Stomach (tissue), 9 donors: ENCODE data around the gene WDR93. TPM values are rescaled to one million over a fixed set of nuclear protein-coding genes. Genes with fewer than 3 reads are reported as not detected.
A peak's percentile ranks its signal among the peaks of the same experiment; 100 is the strongest.

Experiments
- DNase-seq, 2 donors: peaks; one replicate each; pipeline versions ENCODE4 v3.0.0 to v3.0.0-alpha.2; 2013 to 2019
- H3K27ac ChIP-seq, 5 donors: fragments of 200-600 bp in 4 of 5; sonication (generic) in 4 of 5; one replicate each; pipeline ENCODE4 v1.5.1; 2013 to 2019; ENCODE audit warnings: mild to moderate bottlenecking in 1 of 5, moderate library complexity in 1 of 5
- H3K27me3 ChIP-seq, 3 donors: fragments of 200-600 bp; sonication (generic); one replicate each; pipeline ENCODE4 v1.5.1; 2017 to 2019; ENCODE audit warnings: mixed run types in 1 of 3
- H3K36me3 ChIP-seq, 4 donors: fragments of 200-600 bp; sonication (generic); 1 replicate in 3 of 4; 2 replicates in 1 of 4; pipeline ENCODE4 v1.5.1; 2016 to 2019
- H3K4me1 ChIP-seq, 4 donors: fragments of 200-600 bp; sonication (generic); one replicate each; pipeline ENCODE4 v1.5.1; 2016 to 2019
- H3K4me3 ChIP-seq, 4 donors: fragments of 200-600 bp; sonication (generic) in 3 of 4; one replicate each; pipeline ENCODE4 v1.5.1; 2016 to 2019; ENCODE audit warnings: mild to moderate bottlenecking in 1 of 4
- H3K9me3 ChIP-seq, 4 donors: fragments of 200-600 bp; sonication (generic); one replicate each; pipeline ENCODE4 v1.5.1; 2016 to 2019
- CTCF ChIP-seq, 7 experiments: fragments of 450-650 bp in 4 of 7; fragments of 200-600 bp in 3 of 7; sonication (generic) in 3 of 7; IDR thresholded peaks; one replicate each; pipeline ENCODE4 v1.5.1; 2016 to 2019; ENCODE audit warnings: antibody characterized with exemption in 7 of 7, control low read depth in 2 of 7, mild to moderate bottlenecking in 1 of 7
- EP300 ChIP-seq: sonication (generic); formaldehyde crosslinking; IDR thresholded peaks from one replicate; pipeline ENCODE4 v1.6.1; 2017; ENCODE audit warnings: antibody characterized with exemption
- POLR2A ChIP-seq, 4 donors: fragments of 450-650 bp; IDR thresholded peaks; one replicate each; pipeline ENCODE4 v1.6.1; 2016; ENCODE audit warnings: antibody characterized with exemption in 4 of 4, control low read depth in 2 of 4, mild to moderate bottlenecking in 1 of 4, moderate library complexity in 1 of 4
- POLR2AphosphoS5 ChIP-seq, 3 donors: sonication (generic); formaldehyde crosslinking; IDR thresholded peaks; one replicate each; pipeline ENCODE4 v1.6.1; 2016; ENCODE audit warnings: antibody characterized with exemption in 3 of 3
- WGBS, 5 donors: extraction: QIAGEN DNeasy Blood & Tissue Kit in 3 of 5; methylation state at CpG; one replicate each; pipeline versions ENCODE4 v1.1.5 to v1.1.7; 2013 to 2018; 5-methylcytosine and 5-hydroxymethylcytosine counted together
- intact Hi-C: fragments of 100-400 bp; cut with DNase I; formaldehyde crosslinking; loops from one replicate; pipeline ENCODE4 v1.15.1; 2023; ENCODE audit warnings: low total_unique reads
- polyA plus RNA-seq, 3 donors: library from polyadenylated mRNA; stranded (reverse); fragments of 200-250 nt; gene quantifications; one replicate each; pipeline ENCODE4 v1.2.3, GENCODE V29; 2013
- total RNA-seq, 5 donors: library from RNA; depleted of rRNA; stranded (reverse); fragments of >200 nt; gene quantifications; one replicate each; pipeline versions ENCODE4 v1.1.0 to v1.2.3, GENCODE V29; 2014 to 2016
- donor health status: healthy with polysubstance abuse.
- donor health status: Bipolar disorder and iron deficiency.
- donor health status: healthy.

The WDR93 gene
- total and polyA plus RNA-seq, 8 donors: 0.10 TPM; not detected in 7

DNA sequence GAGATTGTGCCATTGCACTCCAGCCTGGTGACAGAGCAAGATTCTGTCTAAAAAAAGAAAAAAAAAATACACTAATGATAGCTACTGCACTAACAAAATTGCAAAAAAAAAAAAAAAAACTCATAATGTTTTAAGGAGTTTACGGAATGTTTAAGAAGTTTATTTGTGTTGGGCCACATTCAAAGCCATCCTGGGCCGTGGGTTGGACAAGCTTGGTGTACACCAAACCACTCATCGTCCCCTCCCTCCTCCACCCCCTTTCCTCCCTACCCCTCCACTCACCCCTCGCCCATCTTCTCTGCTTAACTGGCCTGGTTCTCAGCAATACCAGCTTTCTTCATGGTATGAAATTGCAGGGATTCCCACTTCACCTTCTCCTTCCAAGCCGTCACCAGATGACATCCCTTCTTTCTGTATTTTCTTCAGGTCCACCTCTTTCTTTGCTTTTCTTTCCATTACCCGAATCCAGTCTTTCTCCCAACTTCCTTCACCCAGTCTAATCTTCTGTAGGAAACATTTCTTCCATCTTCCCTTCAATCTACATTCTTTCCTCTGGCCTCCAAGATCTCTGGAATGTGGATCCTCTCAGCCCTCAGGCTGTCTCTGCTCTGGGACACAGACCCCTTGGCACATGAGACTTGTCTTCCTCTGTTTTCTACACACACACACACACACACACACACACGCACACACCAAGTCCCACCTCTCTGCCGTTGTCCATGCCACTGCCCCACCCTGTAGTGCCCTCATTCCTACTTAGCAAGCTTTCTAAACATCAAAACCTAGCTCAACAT is 63.9 kb downstream of the WDR93 start:
- Histone ChIP-seq H3K36me3 (no peaks in the 10 kb centered on the region), H3K27ac (no peak overlapping the region), H3K27me3 (peaks cover 0 to 23% (median 7%) of the 10 kb centered on the region in 3 donors), H3K4me1 (peaks cover 15 to 38% (median 28%) of the 10 kb centered on the region in 4 donors), H3K9me3 (no peaks in the 10 kb centered on the region), H3K4me3 (no peak overlapping the region)
- intact Hi-C loops: no loop called here
- WGBS, 5 donors: 66 to 77% (median 72%) methylated on average over 8 of the region's 8 CpGs
- TF ChIP-seq CTCF (IDR thresholded peaks at IDR 0.05): no peak
- TF ChIP-seq POLR2AphosphoS5 (IDR thresholded peaks at IDR 0.05): no peak
- no peak for TF ChIP-seq POLR2A (IDR thresholded peaks at IDR 0.05)
- TF ChIP-seq EP300: no peak
- DNase-seq: no peak

- no peaks in the 10 kb centered on the region for H3K9me3 ChIP-seq
Observed at GRCh38 chr15:89755701-89756100, 65.1 kb downstream of the WDR93 start.

DNA sequence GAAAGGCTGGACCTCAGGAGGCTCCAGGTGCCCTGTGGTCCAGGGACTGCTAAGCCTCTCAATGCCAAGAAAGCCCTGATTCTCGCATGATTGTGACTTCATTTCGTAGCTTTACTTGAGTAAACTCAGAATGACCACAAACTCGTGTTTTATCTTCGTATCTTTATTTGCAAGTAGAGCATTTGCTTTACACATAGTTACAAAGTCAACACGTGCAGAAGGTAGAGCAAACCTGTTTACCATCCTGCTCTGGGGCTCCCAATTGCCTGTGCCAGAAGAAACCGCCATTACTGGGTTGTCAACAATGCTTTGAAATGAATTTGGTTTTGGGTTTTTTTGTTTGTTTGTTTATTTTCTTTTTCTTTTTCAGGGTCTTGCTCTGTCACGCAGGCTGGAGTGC is 66.3 kb downstream of the WDR93 start:
- H3K4me1 ChIP-seq: peaks cover 0 to 31% (median 24%) of the 10 kb centered on the region in 4 donors
- intact Hi-C loops: no loop called here
- H3K27me3 ChIP-seq: peaks cover 0 to 13% (median 0%) of the 10 kb centered on the region in 3 donors
- H3K27ac ChIP-seq: peak overlapping the region in 3 of 5 donors; percentile 26 to 60 (median 32)
- H3K9me3 ChIP-seq: no peaks in the 10 kb centered on the region
- peak; percentile 60 to 88 for DNase-seq
- no peaks in the 10 kb centered on the region for H3K36me3 ChIP-seq
- TF ChIP-seq POLR2AphosphoS5 (IDR thresholded peaks at IDR 0.05) (peak; percentile 28 to 85 (median 42)), CTCF (IDR thresholded peaks at IDR 0.05) (no peak), POLR2A (IDR thresholded peaks at IDR 0.05) (no peak), EP300 (no peak)
- 22 to 47% (median 38%) methylated on average over 7 of the region's 7 CpGs for WGBS, 5 donors
- no peak overlapping the region for H3K4me3 ChIP-seq

More at GRCh38 chr15:89755701-89756100, 65.1 kb downstream of the WDR93 start:
- no peak for DNase-seq
- intact Hi-C loops: no loop called here
- H3K36me3 ChIP-seq: no peaks in the 10 kb centered on the region
- TF ChIP-seq EP300 (no peak), CTCF (IDR thresholded peaks at IDR 0.05) (no peak), POLR2AphosphoS5 (IDR thresholded peaks at IDR 0.05) (no peak), POLR2A (IDR thresholded peaks at IDR 0.05) (no peak)
- H3K27me3 ChIP-seq: peaks cover 0 to 13% (median 0%) of the 10 kb centered on the region in 3 donors
- H3K27ac ChIP-seq: no peak overlapping the region
- H3K4me3 ChIP-seq: no peak overlapping the region
- peaks cover 8 to 33% (median 22%) of the 10 kb centered on the region in 4 donors for H3K4me1 ChIP-seq
- 84 to 92% (median 89%) methylated on average over 4 of the region's 4 CpGs for WGBS, 5 donors

GRCh38 chr15:89758283-89758682 is 67.7 kb downstream of the WDR93 start:
- H3K4me1 ChIP-seq: peaks cover 0 to 29% (median 26%) of the 10 kb centered on the region in 4 donors
- 89 to 92% (median 90%) methylated on average over 8 of the region's 8 CpGs; no CpG with 5 or more reads in 1 of the 5 donors for WGBS, 5 donors
- intact Hi-C loops: no loop called here
- TF ChIP-seq EP300: no peak
- TF ChIP-seq CTCF (IDR thresholded peaks at IDR 0.05): no peak
- TF ChIP-seq POLR2A (IDR thresholded peaks at IDR 0.05): no peak
- no peak for TF ChIP-seq POLR2AphosphoS5 (IDR thresholded peaks at IDR 0.05)
- no peak overlapping the region for H3K4me3 ChIP-seq
- peaks cover 0 to 13% (median 0%) of the 10 kb centered on the region in 3 donors for H3K27me3 ChIP-seq
- H3K27ac ChIP-seq: no peak overlapping the region
- no peaks in the 10 kb centered on the region for H3K36me3 ChIP-seq
- no peaks in the 10 kb centered on the region for H3K9me3 ChIP-seq
- no peak for DNase-seq
